ENCODE results near the gene SLC1A4.
"Not testable (repeated sequence)": the region's sequence is repeated elsewhere in the genome, so short reads cannot be mapped to it uniquely, and the experiment has no call there.

The SLC1A4 gene

DNA sequence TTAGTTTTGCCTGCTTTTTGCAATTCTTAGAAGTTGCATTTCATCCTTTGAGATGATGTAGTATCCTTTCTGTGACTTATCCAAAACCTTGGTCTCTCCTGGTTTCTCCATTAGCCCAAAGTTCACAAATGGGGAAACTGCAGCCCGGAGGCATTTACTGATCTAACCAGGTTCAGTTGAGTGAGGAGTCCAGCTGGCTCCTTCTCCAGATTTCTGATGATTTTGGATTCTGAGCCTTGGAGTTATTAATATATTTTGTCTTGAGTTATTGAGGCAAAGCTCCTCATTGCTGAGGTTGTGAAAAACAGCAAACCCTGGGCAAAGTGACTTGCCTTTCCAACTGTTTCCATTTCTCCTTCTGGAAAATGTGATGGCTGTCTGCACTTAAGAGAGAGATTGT is 1.7 kb downstream of the SLC1A4 start:
- no peak for DNase-seq (ENCODE audit: low read depth in 4 of 4, low spot score in 1 of 4)

DNA sequence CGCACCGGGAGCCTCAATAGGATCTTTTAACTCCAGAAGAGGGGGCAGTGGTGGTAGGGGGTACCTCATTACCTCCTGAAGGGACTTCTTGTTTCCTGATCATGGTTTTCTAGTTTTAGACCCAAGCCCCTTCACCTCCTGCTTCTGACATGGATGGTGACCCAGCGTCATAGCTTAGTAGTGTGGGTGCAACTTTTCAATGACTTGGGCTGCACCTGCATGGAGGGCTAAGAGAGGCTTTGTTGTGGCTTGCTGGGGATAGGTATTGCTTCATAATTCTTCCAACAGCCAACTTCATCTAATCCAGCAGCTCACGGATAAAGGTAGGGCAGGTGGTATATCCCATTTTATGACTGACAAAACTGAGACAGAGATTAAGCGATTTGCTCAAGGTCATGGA is 3.0 kb downstream of the SLC1A4 start:
- no peak for DNase-seq (ENCODE audit: low read depth in 4 of 4, low spot score in 1 of 4)

DNA sequence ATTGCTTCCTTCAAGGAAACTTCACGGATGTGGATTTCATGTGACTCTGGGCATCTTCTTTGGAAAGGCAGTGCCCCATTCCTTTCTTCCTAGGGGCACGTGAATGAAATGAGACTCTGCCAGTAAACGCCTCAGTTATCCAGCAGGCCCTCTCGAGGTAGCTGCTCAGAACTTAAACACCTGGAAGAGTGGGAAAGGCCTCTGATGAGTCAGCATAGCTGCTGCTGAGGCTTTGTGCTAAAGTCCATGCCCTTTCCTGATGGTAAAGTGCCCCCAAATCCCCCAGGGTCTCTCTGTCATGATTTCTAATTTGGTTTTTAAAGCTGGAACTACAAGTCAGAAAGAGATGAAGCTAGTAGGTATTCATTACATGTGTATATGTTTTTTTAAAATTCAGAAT is 3.8 kb downstream of the SLC1A4 start:
- DNase-seq (ENCODE audit: low read depth in 4 of 4, low spot score in 1 of 4), result no peak

DNA sequence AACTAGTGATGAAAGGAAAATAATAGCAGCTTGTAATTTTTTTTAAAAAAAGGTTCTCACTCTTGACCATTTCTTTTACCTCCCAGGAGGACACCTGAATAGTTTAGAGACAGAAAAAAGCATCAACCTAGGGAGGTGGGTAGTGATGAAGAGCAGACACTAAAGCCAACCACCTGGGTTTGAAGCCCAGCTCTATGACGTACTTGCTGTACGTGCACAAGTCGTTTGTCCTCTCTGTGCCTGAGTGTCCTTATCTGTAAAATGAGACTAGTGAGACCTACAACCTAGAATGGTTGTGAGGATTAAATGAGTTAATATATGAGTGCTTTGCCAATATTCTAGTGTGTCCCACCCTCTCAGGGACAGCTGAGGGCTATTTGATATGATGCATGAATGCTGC is 5.8 kb downstream of the SLC1A4 start:
- no peak for DNase-seq (ENCODE audit: low read depth in 4 of 4, low spot score in 1 of 4)

GRCh38 chr2:64996871-64997307 is 7.7 kb downstream of the SLC1A4 start:
- DNase-seq (ENCODE audit: low read depth in 4 of 4, low spot score in 1 of 4), result no peak

DNA sequence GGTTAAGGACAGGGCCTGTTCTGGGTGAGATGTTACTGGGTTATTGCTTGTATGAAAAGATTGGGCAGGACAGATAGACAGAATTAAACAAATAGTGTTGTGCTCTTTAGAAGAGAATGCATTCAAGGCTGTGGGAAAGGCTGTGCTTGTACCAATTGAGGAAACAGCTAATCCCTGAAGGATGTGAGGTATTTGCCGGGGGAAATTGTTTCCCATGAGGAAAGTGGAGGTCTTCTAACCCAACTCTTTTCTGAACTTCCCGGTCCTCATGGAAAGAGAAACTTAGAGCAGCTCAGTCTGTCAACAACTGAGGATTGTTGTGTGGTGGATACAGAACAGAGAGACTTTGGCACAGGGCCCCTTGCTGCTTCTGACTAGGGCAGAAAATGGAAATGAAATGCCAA is 9.5 kb downstream of the SLC1A4 start:
- DNase-seq (ENCODE audit: low read depth in 4 of 4, low spot score in 1 of 4), result no peak

DNA sequence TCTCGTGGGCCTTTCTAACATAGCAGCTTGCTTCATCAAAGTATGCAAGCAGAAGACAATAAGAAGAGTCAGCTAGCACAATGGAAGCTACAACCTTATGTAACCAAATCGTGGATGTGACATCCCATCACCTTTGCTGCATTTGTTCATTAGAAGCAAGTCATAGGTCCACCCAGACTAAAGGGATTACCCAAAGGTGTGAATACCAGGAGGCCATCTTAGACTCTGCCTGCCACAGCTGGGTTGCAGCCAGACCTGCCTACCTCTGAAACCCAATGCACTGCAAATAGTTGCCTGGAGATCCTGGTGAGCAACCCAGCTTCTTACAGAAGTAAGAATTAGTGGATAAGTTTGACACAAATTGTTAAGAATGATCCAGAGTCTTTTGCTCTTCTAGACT is 10.6 kb downstream of the SLC1A4 start:
- no peak for DNase-seq (ENCODE audit: low read depth in 4 of 4, low spot score in 1 of 4)

DNA sequence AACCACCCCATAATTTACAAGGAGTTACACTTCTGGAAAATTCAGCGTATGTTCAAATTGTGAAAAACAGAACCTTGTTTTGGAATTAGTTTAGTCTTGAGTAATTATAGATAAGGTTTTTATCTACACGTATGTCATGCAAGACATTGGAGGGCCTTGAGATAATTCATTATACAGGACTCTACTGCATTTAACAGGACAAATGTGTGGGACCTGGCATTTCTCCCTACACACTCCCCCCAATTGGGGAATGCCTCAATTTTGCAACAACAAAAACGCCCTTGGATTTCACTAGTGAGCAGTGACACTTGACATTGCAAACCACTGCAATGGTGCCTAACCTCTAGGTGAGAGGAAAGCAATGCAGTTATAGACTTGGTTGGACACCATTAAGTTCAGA is 11.4 kb downstream of the SLC1A4 start:
- no peak for DNase-seq (ENCODE audit: low read depth in 4 of 4, low spot score in 1 of 4)

DNA sequence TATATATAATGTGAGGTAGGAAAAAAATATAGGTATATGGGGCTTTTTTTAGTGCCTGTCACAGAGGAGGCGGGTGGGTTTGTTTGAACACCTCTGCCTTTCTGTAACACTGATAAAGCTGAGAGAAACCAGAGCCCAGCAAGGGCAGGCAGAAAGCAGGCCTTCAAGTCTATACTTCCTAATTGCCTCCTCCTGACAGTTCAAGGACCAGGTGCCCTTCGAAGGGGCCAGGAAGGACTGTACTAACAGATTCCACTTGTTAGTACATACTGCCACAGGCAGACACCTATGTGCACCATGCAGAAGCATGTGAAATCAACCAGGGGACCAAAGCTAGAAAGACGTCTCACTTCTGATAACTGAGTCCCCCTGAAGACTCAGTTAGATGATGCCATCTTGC is 13.8 kb downstream of the SLC1A4 start:
- no peak for DNase-seq (ENCODE audit: low read depth in 4 of 4, low spot score in 1 of 4)

DNA sequence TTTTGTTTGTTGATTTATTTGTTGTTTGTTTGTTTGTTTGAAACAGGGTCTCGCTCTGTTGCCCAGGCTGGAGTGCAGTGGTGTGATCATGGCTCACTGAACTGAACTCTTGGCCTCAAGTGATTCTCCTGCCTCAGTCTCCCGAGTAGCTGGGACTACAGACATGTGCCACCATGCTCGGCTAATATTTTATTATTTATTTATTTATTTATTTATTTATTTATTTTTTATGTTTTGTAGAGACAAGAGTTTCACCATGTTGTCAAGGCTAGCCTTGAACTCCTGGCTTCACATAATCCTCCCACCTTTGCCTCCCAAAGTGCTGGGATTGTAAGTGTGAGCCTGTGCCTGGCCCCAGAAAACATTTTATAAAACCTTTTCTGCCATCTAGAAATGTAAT is 15.0 kb downstream of the SLC1A4 start:
- not testable (repeated sequence) for DNase-seq (ENCODE audit: low read depth in 4 of 4, low spot score in 1 of 4)

DNA sequence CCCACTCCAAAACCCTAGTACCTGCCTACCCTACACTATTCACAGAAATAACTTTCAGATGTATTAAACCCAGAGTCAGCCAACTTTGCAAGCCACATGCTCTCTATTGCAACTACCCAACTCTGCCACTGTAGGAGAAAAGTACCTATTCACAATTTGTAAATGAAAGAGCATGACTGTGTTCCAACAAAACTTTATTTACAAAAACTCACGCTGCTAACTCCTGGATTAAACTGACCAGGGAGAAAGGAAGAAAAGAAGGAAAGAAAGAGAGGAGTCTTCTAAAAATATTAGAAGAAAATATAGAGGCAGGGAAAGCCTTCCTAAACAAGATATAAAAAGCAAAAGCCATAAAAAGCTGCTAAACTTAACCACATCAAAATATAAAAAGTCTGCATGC is 24.6 kb downstream of the SLC1A4 start:
- no peak for DNase-seq (ENCODE audit: low read depth in 4 of 4, low spot score in 1 of 4)

- DNase-seq (ENCODE audit: low read depth in 4 of 4, low spot score in 1 of 4), result no peak
Measured at GRCh38 chr2:65015731-65016130, 26.5 kb downstream of the SLC1A4 start.

DNA sequence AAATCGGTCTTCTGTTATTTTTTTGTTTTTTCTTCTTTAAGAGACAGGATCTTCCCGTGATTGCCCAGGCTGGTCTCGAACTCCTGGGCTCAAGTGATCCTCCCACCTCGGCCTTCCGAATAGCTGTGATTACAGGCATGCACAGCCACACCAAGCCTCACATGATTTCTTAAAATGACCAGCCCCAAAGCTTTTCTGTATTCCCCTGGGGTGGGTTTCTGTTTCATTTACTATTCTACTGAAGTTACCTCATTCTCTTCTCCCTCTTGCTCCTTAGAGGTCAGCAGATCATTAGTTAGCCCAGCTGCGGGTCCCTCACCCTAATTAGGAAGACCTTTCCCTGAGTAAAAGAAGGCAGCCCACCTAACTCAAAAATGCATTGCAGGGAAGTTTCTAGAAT is 27.6 kb downstream of the SLC1A4 start:
- no peak for DNase-seq (ENCODE audit: low read depth in 4 of 4, low spot score in 1 of 4)

GRCh38 chr2:65017335-65017734 is 28.1 kb downstream of the SLC1A4 start:
- DNase-seq (ENCODE audit: low read depth in 4 of 4, low spot score in 1 of 4), result no peak

GRCh38 chr2:65018141-65018582 is 29.0 kb downstream of the SLC1A4 start:
- DNase-seq (ENCODE audit: low read depth in 4 of 4, low spot score in 1 of 4), result no peak

- DNase-seq (ENCODE audit: low read depth in 4 of 4, low spot score in 1 of 4), result no peak
Measured at GRCh38 chr2:65019010-65019409, 29.8 kb downstream of the SLC1A4 start.

GRCh38 chr2:65019675-65020195 is 30.5 kb downstream of the SLC1A4 start:
- DNase-seq (ENCODE audit: low read depth in 4 of 4, low spot score in 1 of 4), result no peak

DNA sequence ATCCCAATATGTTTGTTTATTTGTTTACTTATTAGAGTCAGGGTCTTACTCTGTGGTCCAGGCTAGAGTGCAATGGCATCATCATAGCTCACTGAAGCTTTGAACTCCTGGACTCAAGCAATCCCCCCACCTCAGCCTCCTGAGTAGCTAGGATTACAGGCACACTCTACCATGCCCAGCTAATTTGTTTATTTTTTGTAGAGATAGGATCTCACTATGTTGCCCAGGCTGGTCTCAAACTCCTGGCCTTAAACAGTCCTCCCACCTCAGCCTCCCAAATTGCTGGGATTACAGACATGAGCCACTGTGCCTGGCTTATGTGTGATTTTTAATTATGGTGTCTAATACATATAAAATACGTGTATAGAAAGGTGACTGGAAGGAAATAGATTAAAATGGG is 31.1 kb downstream of the SLC1A4 start:
- not testable (repeated sequence) for DNase-seq (ENCODE audit: low read depth in 4 of 4, low spot score in 1 of 4)

- no peak for DNase-seq (ENCODE audit: low read depth in 4 of 4, low spot score in 1 of 4)
Measured at GRCh38 chr2:65020943-65021528, 31.8 kb downstream of the SLC1A4 start.

DNA sequence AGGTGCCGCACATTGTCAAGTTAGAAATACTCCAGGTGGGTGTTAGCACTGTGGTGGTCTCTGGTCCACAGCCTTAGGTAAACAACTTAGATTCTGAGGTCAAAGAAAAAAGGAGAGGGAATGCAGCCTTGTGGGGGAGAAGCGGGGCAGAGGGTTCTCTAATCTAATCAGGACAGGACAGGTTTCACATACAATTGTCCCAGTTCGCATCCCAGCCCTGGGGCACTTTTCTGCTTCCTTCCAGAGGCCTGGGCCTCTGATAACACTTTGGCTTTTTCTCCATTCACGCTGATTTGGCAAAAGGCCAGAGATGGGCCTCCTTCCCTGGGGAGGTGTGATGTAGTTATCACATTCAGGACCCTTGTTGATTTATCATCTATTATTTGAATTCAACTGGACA is 32.5 kb downstream of the SLC1A4 start:
- DNase-seq (ENCODE audit: low read depth in 4 of 4, low spot score in 1 of 4), result no peak

DNA sequence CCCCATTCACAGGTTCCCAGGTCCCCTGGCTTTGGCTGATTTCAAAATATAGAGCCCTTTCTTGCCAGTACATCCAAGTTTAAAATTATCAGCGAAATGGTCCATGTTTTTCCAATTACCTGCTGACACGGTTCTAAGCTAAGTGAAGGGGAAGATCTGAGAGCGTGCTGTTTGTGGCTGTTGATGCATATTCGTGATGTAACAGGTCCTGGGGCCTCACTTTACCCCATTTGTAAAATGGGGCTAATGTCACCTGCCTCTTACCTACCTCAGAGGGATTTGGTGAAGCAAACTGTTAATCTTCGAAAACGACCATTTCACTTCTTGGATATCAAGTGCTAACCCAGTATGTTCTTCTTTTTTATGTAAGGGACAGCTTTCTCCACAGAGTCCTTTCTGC is 33.0 kb downstream of the SLC1A4 start:
- DNase-seq (ENCODE audit: low read depth in 4 of 4, low spot score in 1 of 4), result no peak

- no peak for DNase-seq (ENCODE audit: low read depth in 4 of 4, low spot score in 1 of 4)
Measured at GRCh38 chr2:65023742-65024141, 34.5 kb downstream of the SLC1A4 start.

- DNase-seq (ENCODE audit: low read depth in 4 of 4, low spot score in 1 of 4), result no peak
Measured at GRCh38 chr2:65024149-65024829, 35.1 kb downstream of the SLC1A4 start.
